Measurements from ENCODE around the gene ARHGAP33.

DNA sequence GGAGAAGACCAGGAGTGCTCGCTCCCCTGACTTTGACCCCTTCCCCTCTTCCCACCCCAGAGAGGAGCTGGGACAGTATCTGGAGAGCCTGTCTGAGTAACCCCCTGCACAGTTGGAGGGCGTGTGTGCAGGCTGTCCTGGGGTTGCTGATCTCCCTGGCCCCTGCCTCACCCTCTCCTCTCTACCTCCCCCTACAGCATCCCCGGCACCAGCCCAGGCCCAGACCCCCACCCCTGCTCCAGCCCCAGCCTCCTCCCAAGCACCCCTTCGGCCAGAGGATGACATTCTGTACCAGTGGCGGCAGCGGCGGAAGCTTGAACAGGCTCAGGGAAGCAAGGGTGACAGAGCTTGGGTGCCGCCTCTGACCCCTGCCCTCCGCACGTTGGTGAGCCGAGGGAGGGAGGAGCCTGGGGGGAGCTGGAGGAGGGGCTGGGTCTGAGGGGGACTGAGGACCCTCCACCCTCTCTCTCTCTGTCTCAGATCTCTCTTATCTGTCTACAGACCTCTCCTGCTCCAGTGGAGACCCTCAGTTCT is 8.7 kb upstream of the ARHGAP33 start:
- no peak for TF ChIP-seq POLR2A (IDR thresholded peaks at IDR 0.05; ENCODE audit: control extremely low read depth in 1 of 2, low read depth in 2 of 2, low read length in 2 of 2)
- no peak for TF ChIP-seq RAD21 (IDR thresholded peaks at IDR 0.05 in 1 of 2, conservative IDR thresholded peaks at IDR 0.05 in 1 of 2; ENCODE audit: low read depth in 2 of 2, low read length in 2 of 2)
- TF ChIP-seq RXRA (IDR thresholded peaks at IDR 0.05; ENCODE audit: insufficient read depth, low read depth, low read length) = no peak
- TF ChIP-seq EZH2 (IDR thresholded peaks at IDR 0.05; ENCODE audit: low read depth, low read length, severe bottlenecking) = no peak
- TF ChIP-seq, protein P1, sequence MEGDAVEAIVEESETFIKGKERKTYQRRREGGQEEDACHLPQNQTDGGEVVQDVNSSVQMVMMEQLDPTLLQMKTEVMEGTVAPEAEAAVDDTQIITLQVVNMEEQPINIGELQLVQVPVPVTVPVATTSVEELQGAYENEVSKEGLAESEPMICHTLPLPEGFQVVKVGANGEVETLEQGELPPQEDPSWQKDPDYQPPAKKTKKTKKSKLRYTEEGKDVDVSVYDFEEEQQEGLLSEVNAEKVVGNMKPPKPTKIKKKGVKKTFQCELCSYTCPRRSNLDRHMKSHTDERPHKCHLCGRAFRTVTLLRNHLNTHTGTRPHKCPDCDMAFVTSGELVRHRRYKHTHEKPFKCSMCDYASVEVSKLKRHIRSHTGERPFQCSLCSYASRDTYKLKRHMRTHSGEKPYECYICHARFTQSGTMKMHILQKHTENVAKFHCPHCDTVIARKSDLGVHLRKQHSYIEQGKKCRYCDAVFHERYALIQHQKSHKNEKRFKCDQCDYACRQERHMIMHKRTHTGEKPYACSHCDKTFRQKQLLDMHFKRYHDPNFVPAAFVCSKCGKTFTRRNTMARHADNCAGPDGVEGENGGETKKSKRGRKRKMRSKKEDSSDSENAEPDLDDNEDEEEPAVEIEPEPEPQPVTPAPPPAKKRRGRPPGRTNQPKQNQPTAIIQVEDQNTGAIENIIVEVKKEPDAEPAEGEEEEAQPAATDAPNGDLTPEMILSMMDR (IDR thresholded peaks at IDR 0.05; ENCODE audit: control extremely low read depth in 1 of 3, insufficient read depth in 1 of 3, low read depth in 1 of 3, low read length in 3 of 3) = no peak
- TF ChIP-seq SP2 (IDR thresholded peaks at IDR 0.05; ENCODE audit: low read length) = no peak
- no peak for TF ChIP-seq TCF12 (IDR thresholded peaks at IDR 0.05; ENCODE audit: low read depth, low read length)
- no peak for TF ChIP-seq RFX5 (IDR thresholded peaks at IDR 0.05; ENCODE audit: borderline replicate concordance, low read depth, low read length)
- TF ChIP-seq, protein P2, sequence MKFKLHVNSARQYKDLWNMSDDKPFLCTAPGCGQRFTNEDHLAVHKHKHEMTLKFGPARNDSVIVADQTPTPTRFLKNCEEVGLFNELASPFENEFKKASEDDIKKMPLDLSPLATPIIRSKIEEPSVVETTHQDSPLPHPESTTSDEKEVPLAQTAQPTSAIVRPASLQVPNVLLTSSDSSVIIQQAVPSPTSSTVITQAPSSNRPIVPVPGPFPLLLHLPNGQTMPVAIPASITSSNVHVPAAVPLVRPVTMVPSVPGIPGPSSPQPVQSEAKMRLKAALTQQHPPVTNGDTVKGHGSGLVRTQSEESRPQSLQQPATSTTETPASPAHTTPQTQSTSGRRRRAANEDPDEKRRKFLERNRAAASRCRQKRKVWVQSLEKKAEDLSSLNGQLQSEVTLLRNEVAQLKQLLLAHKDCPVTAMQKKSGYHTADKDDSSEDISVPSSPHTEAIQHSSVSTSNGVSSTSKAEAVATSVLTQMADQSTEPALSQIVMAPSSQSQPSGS (IDR thresholded peaks at IDR 0.05; ENCODE audit: low read length) = no peak
- no peak for TF ChIP-seq EP300 (IDR thresholded peaks at IDR 0.05; ENCODE audit: borderline replicate concordance in 1 of 2, low read depth in 2 of 2, low read length in 2 of 2)
